GM18870 (cell line): ENCODE results near the gene TTC13.

Experiments
- ATAC-seq: cut with Tn5 transposase; IDR thresholded peaks from one replicate; pipeline ENCODE4 v1.9.1; 2021; ENCODE audit warnings: moderate library complexity; ENCODE audit not compliant: unreplicated experiment

Gene TTC13

DNA sequence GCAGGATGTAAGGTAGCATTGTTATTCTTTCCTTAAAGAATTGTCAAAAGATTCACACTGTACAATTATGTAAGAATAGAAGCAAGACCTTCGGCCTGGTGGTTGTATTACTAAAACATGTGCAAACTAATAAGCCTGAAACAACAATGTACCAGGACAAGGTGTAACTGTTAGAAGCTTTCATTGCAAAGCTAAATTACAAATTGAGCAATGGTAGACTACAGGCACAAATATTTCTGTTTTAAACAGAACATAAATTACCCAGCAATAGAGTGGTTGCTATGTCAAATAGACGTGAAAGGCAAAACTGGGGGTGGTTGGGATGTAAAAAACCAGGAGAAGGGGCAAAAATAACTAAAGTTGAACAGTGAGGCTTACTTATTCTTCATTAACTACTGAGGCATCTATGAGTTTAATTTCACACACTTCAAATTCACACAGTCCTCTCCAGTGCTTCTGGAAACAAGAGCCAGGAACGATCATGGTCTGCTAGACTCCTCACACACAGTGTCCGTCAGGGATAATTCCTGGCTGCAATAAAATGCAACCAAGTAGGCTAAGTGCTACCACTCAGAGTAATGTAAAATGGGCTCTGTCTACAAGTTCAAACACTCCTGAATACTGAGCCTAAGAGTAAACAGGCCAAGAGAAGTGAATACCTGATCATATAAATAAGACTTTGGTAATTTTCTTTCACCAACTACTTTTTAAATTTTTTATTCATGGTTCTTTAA is 71.0 kb downstream of the TTC13 start:
- no peak for ATAC-seq

DNA sequence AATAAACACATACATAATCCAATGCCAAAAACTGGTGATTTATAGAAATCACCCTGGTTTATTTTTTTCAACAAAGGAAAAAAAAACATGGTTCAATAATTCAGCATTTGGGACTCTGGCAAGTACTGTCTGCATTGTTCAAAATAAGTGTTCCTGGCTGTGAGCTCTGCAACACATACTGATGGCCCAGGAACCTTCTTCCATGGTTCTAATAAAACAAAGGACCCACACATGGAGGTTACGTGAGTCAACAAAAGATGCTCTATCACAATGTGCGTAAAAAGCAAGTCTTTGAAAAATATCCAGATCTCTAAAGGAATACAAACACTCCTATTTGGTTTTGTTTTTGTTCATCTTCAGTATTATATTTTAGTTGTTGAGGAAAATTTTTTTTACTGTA is 72.4 kb downstream of the TTC13 start:
- no peak for ATAC-seq

DNA sequence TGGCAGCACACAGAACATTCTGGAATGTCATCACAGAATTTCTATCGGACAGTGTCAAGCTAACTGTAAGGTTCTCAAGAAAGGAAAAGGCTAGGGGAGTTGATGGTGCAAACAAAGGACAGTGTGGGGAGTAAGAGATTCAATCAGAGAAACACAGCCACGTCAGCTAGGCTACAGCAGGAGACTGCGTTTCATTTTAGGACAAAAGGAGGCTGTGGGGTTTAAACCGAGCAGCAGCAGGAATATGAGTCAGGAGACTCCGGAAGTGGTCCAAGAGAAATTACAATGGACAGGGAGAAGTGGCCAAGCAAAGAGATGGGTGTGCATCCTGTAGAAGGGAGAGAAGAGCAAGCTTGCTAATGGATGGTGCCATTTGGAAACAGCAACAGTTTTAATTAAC is 72.9 kb downstream of the TTC13 start:
- ATAC-seq, result no peak

DNA sequence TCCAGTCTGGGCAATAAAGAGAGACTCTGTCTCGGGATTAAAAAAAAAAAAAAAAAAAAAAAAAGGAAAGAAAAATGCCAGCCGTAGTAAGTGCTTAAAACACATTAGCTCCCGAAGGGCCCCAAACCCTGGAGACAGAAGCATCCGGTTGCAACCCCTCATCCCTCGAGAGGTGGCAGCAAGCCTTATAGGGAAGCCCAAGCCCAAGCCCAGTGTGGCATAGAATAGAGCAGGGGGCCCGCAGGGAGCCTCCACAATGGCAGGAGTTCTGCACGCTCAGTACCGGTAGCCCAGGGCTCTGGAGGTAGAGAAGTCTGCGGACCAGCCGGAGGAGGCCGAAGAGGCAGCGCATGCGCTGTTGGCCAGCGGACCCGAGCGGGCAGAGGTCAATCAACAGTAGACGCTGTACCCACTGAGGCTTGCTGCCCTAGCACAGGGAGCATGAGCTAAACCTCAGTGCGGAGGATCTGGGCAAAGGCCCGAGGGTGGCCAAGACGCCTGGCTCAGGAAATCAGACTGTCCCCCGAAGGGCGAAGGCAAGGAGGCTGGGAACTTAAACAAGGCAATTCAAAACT is 76.2 kb downstream of the TTC13 start:
- ATAC-seq, result no peak

DNA sequence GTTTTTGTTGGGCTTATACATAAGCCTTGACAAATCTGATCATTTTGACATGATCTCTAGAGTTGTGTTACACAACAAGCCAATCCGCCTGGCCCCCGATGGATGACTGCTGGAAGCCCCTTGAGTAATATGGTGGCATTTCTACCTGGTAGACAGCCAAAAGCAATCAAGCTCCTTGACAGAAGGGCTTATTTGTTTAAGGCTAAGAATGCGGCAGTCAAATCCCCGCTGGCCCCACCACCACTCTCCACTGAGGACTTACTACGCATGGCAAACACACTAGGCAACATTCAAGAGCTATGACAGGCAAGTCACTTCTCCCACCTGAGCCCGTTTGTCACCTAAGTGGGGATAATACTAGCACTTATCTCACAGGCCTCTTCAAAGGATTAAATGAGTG is 77.0 kb downstream of the TTC13 start:
- ATAC-seq, result no peak

DNA sequence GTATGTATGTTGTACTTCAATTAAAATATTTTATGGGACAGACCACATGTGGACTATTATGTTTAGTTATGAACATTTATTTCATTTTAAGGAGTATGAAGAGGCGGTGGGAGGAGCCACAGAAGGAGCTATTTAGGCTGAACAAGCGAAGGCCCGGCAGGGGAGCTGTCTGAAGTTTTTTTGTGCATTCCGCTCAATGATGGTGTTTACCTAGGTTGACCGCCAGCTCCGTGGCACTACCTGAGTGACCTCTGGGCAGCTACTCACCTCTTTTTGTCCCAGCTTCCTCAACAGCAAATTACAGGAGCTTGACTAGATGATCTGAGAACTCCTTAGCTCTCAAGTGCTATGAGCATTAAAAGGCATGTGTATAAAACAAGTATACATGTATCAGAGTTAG is 77.7 kb downstream of the TTC13 start:
- ATAC-seq, result no peak

DNA sequence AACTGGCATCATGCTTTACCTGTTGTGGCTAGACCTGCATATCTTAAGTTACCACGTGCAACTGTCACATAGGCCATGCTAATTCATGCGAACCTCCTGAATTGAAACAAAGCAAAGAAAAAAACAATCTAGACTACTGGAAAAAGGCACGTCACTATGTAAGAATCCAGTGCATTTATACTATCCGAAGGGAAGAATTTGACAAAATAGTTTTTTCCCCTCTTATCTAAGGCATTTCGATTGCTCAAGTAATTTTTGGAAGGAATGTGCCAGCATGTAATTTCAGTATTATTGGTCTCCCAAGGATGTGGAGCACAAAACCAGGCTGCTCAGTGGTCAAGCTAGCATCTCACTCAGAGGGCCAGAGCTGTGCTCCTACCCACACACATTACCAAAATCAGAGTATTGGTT is 78.8 kb downstream of the TTC13 start:
- ATAC-seq, result no peak

DNA sequence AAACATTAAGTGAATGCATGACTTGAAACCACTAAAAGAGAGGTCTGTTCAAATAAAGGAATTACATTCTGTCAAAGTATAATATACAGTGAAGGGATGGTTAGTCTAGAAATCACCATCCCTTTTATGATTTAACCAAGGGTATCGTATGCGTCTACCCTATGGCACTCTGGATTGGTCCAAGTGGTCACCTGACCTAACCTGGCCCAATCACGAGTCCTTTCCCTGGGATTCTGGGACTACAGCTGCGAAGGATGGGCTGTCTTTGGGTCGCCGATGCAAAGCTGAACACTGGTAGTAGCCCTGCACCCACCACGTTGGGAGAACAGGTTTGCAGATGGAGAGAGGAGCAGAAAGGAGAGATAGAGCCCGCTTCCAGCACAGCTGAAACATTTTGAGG is 79.9 kb downstream of the TTC13 start:
- no peak for ATAC-seq

DNA sequence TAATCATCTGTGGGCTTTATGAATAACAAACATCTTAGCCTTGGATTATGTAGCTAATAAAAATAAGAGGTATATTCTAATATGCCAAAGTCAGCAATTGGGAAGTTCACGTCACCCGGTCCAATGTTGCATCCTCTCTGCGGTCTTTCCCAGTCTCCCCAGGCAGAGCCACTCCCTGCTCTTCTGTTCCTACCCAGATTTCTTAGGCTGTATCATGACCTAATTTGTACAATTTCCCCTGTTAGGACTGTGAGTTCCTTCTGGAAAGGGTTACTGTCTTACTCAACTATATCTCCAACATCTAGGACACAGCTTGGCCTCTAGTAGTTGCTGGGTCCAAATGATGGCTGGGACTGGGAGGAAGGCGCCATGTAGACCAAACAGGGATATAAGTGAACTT is 80.5 kb downstream of the TTC13 start:
- no peak for ATAC-seq

DNA sequence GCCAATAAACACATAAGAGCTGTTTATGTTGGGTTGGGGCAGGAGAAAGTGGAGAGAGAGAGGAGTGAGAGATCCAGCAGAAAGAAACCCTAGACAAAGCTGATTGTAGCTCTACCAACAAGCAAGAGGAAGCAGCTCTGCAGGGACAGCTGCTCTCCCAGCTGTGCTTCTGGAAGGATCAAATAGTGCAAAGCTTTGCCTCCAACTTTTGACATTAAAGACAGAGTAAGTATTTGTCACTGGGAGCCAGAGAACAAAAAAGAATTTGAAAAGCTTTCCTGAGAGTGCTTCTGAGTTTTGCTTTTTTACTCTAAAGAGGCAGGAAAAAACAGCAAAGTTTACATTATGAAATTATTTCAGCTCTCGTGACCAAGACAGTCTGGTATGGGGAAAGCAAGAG is 81.9 kb downstream of the TTC13 start:
- no peak for ATAC-seq

DNA sequence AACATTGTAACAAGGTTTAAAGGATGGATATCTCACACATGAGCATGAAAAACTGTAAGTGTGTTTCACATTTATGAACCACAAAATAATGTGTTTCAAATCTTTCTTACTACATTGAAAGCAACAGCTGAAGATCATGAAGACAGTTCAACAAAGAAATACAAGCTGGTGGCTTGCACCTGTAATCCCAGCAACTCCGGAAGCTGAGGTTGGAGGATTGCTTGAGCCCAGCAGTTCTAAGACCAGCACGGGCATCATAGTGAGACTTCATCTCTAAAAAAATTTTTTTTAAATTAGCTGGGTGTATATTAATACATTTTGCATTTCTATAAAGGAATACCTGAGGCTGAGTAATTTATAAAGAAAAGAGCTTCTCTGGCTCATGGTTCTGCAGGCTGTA is 83.2 kb downstream of the TTC13 start:
- no peak for ATAC-seq

DNA sequence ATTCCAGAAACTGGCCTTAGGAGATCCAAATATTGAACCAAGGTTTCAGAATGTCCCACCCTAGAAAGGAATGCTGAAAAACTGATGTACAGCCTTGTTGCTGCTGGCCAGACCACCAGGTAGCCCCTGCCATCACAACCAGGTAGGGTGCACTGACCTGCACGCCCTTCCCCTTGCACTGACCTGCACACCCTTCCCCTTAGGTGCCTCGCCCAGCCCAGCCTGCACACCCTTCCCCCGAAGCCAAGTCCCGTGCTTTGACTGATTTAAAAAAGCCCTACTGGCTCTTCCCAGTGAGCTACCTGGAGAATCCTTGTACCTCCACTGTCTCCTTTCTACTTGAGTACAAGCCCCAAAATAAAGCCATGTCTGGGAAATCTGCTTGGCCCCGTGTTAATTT is 84.0 kb downstream of the TTC13 start:
- ATAC-seq, result no peak

DNA sequence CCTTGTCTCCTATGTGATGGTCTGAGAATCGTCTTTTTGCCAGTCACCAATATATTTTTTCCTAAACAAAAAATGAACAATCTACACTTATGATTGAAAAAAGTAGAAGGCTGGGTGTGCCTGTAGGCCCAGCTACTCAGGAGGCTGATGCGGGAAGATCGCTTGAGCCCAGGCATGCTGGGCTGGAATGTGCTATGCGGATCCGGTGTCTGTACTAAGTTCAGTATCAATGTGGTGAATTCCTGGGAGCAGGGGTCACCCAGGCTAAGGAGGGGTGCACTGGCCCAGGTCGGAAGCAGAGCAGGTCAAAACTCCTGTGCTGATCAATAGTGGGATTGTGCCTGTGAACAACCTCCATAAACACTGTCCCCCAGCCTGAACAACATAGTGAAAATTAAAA is 84.6 kb downstream of the TTC13 start:
- no peak for ATAC-seq

DNA sequence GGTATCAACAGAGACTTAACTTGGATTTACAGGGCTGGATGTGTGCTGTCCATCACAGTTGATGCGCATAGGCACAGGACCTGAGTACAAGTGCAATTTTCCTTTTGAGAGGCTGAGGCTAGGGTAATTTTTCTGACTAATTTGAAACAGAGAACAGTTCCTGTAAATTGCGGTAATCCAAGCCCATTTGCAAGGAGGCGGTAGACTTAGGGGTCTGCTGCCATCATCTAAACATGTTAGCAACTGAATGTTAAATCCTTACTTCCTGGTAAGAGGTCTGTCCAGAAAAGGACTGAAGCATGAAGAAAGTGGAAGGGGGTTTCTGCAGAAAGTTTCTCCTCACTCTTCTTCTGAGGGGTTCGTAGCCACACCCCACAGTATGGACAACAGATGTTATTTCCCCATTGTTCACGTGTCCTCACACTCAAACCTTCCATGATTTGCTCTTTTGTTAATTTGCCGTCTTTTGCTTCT is 86.6 kb downstream of the TTC13 start:
- no peak for ATAC-seq

DNA sequence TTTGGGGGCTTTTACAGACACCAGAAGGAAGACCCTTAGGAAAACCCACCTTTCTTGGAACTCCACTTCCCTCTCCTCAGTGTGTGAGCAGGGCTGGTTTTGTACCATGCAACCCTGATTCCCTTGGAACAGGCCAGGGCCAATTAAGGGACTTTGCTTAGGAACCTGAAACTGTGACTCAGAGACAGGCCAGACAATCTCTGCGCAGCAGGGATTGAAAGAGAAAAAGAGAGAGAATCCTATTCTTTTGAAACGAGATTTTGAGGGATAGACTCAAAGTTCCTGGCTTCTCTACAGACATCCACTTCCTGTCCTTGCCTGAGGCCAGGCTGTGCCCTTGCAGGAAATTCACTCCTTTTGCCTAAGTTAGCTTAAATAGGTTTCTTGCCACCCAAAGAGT is 87.2 kb downstream of the TTC13 start:
- no peak for ATAC-seq

DNA sequence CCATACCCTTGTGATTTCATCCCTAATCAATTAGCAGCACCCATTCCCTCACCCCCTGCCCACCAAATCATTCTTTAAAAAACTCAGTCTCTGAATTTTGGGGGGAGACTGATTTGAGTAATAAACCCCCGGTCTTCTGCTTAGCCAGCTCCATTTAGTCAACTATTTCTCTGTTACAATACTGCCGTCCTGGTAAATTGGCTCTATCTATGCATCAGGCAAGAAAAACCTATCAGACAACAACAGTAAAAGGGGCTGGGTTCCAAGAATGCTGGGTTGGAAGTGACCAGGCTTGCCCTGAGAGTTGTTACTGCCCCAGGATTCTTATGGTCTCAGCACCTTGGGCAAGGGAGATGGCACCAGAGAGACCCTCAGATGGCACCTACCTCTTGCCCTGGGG is 94.0 kb downstream of the TTC13 start:
- no peak for ATAC-seq

DNA sequence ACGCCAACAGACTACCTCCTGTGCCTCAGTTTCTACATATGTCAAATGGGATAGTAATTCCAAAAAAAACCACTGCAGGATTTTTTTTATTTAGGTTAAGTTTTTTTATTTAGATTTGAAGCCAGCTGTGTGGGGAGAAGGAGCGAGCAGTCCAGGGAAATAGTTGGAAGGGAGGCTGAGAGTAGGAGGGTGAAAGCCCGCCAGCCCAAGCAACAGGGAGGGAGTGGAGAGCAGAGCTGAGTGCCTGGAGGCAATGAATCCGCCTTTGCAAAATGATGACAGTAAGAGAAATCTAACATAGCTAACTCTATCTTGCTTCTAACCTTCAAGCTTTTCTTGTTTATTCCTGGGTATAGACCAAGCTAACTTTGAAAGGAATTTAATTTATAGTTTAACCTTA is 94.7 kb downstream of the TTC13 start:
- no peak for ATAC-seq

DNA sequence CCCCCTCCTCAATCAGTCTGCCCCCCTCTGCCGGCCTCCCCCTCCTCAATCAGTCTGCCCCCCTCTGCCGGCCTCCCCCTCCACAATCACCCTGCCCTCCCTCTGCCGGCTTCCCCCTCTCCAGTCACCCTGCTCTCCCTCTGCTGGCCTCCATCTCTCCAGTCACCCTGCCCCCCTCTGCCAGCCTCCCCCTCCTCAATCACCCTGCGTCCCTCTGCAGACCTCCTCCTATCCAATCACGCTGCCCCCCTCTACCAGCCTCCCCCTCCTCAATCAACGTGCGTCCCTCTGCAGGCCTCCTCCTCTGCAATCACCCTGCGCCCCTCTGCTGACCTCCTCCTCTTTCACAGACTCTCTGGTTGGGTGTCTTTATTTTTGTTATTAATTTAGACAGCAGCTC is 98.9 kb downstream of the TTC13 start:
- no peak for ATAC-seq

DNA sequence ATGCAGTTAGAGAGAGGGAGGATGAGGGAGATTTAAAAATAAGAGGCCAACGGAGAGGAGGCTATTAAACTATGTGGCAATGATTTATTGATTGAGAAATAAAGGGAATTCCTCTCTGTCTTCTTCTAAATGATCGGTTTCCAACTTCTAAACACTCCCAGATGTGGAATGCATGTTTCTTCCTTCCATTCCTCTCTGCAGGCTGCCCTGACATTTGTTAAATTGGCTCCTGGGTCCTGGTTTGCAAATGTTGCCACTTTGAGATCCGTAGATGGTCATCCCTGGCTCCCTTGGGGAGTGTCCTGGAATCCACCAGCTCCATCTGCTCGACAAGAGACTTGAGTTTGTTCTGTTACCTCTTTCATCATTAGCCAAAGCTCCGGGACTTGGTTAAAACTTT is 100.1 kb downstream of the TTC13 start:
- no peak for ATAC-seq

DNA sequence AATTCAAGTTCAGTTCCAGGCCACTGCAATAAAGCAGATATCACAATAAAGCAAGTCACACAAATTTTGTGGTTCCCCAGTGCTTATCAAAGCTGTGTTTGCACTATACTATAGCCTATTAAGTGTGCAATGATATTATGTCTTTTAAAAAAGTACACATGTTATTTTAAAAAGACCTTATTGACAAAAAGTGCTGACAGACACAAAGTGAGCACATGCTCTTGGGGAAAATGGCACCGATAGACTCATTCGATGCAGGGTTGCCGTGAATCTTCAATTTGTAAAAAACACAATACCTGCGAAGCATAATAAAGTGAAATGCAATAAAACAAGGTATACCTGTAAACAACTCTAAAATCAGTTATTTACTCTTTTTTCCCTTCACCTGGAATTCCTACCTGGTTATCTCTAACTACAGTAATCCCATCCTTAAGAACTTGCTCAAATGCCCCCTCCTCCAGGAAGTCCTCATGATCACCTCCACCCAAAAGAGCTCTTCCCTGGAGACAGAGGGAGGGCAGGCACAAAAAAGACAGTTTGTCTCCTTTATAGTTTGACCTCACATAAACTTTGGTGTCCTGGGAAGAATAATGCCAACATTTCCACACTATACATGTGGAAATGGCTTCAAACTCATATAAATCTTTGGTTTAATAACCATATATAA is 100.6 kb downstream of the TTC13 start:
- no peak for ATAC-seq

DNA sequence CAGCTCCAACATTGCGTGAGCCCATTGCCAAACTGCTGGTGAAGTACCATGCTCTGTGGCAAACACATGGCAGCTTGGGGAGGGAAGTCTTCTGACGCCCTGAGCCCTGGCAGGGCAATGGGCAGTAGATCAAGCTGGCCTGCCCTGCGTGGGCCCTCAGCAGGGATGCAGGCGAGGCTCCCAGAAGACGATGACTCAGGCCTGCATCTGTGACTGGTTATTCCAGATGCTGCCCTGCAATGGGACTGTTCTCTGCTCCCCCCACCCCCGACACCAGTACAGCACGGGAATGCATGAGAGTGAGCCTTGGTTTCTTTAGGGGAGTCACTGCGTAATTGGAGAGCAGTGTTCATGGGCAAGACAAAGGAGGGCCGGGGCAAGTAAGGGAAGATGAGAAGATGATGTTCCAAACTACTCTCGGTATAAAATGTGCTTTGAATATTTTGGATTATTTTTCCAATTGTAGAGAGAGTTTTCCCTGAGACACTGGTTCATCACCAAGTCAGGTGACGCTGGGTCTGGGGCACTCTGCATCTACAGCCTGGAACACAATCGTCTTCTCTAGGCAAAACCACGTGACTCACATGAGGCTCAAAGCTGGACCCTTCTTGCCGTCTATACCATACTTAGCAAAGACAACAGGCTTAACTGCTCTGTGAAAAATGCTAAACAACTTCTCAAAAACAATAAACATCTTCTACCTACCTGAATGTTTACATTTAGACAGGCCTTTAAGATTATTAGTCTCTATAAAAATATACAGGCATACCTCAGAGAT is 101.3 kb downstream of the TTC13 start:
- ATAC-seq, result no peak

DNA sequence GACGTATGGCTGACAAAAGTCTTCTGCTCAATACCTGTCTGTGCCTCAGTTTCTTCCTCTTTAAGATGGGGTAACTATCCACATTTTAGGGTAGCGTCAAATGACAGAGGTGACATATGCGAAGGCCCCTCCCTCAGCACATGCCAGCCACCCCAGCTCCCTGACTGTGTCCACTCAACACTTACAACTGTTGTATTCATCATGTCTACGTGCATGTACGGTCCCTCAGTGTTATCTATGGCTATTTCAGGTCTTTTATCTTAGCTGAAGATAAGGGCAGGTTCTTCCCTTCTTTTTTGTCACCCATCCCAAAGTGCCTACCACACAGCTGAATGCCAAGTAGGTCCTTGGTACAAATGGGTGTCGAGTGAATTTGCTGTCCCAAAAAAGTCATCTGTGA is 102.0 kb downstream of the TTC13 start:
- ATAC-seq, result no peak
